ENCODE results near the gene RPTOR.

RPTOR gene

DNA sequence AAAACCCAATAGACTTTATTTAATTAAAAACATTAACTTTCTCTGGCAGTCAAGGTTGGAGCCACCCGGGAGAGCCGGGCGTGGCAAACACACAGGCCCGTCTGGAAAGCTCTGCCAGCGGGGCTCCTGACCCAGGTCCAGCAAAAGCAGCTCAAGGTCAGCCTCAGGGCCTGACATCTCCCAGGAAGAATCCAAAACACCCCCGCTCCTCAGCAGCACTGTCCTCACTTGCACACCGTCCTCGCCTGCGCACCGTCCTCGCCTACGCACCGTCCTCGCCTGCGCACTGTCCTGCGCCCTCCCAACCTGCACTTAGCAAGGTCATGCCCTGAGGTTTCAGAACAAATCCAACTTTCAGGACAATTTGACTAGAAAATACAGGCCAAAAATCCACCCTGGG is 31.4 kb upstream of the RPTOR start:
- Histone ChIP-seq H3K27me3 (ENCODE audit: control insufficient read depth, insufficient read depth, low read length) (no peaks in the 10 kb centered on the region), H3K79me2 (no peaks in the 10 kb centered on the region), H3K36me3 (ENCODE audit: control insufficient read depth, insufficient read depth, low read length) (no peaks in the 10 kb centered on the region), H3K4me2 (ENCODE audit: low read length) (no peak overlapping the region), H3K9ac (no peak overlapping the region), H3K4me1 (no peaks in the 10 kb centered on the region), H3K9me3 (ENCODE audit: control insufficient read depth, low read length) (no peaks in the 10 kb centered on the region), H3K4me3 (ENCODE audit: low read depth, low read length) (no peak overlapping the region), H2AFZ (no peak overlapping the region), H3K27ac (no peak overlapping the region)
- TF ChIP-seq, protein P1, sequence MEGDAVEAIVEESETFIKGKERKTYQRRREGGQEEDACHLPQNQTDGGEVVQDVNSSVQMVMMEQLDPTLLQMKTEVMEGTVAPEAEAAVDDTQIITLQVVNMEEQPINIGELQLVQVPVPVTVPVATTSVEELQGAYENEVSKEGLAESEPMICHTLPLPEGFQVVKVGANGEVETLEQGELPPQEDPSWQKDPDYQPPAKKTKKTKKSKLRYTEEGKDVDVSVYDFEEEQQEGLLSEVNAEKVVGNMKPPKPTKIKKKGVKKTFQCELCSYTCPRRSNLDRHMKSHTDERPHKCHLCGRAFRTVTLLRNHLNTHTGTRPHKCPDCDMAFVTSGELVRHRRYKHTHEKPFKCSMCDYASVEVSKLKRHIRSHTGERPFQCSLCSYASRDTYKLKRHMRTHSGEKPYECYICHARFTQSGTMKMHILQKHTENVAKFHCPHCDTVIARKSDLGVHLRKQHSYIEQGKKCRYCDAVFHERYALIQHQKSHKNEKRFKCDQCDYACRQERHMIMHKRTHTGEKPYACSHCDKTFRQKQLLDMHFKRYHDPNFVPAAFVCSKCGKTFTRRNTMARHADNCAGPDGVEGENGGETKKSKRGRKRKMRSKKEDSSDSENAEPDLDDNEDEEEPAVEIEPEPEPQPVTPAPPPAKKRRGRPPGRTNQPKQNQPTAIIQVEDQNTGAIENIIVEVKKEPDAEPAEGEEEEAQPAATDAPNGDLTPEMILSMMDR (IDR thresholded peaks at IDR 0.05): no peak

DNA sequence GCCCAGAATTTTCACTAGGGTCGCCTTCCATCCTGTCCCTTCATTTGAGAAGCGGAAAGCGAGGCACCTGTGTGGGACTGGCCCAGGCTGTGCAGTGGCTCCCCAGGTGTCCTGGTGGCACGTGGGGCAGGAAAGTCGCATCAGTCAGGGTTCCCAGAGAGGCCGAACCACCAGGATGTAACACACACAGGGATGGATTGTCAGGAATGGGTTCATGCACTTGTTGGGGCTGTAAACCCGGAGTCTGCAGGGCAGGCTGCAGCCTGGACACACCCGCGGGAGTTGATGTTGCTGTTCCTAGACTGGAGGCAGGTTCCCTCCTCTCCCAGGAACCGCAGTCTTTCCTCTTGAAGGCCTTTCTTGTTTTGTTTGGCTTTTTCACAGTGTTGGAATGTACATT is 30.7 kb upstream of the RPTOR start:
- no peak overlapping the region for H3K4me3 ChIP-seq (ENCODE audit: low read depth, low read length)
- no peaks in the 10 kb centered on the region for H3K9me3 ChIP-seq (ENCODE audit: control insufficient read depth, low read length)
- no peaks in the 10 kb centered on the region for H3K4me1 ChIP-seq
- no peak overlapping the region for H3K4me2 ChIP-seq (ENCODE audit: low read length)
- H3K9ac ChIP-seq: no peak overlapping the region
- TF ChIP-seq, protein P1 (IDR thresholded peaks at IDR 0.05): no peak
- H2AFZ ChIP-seq: no peak overlapping the region
- H3K27ac ChIP-seq: no peak overlapping the region
- no peaks in the 10 kb centered on the region for H3K27me3 ChIP-seq (ENCODE audit: control insufficient read depth, insufficient read depth, low read length)
- H3K79me2 ChIP-seq: no peaks in the 10 kb centered on the region
- H3K36me3 ChIP-seq (ENCODE audit: control insufficient read depth, insufficient read depth, low read length): no peaks in the 10 kb centered on the region

DNA sequence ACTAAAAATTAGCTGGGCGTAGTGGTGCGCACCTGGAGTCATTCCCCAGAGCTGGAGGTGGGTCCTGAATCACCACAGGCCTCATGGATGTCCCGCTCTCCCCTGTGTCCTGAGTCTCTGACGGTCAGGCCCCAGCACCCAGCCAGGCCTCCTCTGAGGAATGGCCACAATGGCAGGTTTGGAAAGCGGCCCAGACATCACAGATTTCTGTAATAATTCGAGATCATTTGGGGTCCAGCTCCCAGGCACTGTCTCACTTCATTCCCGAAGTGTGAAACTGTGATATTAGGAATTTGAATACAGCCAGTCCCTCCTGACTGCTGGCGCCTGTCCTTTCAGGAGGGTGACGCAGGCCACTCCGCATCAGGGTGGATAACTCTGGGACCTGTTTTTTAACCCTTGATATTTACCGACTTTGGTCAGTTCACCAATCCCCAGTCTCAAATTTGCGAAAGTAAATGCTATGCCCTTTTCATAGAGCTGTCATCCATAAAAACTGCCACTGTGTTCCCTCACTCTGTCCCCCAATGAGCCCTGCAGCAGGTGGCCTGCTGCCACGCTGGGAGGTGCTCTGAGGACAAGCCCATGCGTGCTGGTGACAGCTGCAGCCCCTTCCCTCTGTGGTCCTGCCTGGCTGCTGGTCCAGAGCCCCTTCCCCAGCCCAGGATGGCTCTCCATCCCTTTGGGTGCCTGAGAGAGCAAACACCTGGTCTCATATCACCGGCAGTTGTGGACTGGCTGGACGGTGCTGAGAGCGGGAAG is 28.3 kb upstream of the RPTOR start:
- Histone ChIP-seq H3K4me2 (ENCODE audit: low read length) (no peak overlapping the region), H3K9ac (no peak overlapping the region), H3K9me3 (ENCODE audit: control insufficient read depth, low read length) (no peaks in the 10 kb centered on the region), H3K4me1 (no peaks in the 10 kb centered on the region), H3K79me2 (no peaks in the 10 kb centered on the region), H2AFZ (no peak overlapping the region), H3K4me3 (ENCODE audit: low read depth, low read length) (no peak overlapping the region), H3K36me3 (ENCODE audit: control insufficient read depth, insufficient read depth, low read length) (no peaks in the 10 kb centered on the region), H3K27me3 (ENCODE audit: control insufficient read depth, insufficient read depth, low read length) (no peaks in the 10 kb centered on the region), H3K27ac (no peak overlapping the region)
- TF ChIP-seq, protein P1 (IDR thresholded peaks at IDR 0.05): no peak

DNA sequence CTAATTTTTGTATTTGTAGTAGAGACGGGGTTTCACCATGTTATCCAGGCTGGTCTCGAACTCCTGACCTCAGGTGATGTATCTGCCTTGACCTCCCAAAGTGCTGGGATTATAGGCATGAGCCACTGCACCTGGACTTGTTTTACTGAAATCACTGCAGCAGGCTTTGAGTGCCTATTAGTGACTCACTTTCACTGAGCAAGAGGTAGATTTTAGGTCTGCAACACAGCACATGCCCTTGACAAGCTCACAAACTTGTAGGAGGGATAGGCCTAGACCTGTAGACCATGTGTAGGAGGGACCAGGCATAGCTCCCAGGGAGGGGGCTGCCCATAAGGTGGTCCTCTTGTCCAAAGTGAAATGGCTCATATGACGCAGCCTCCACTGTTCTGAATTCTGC is 27.0 kb upstream of the RPTOR start:
- no peak overlapping the region for H2AFZ ChIP-seq
- no peak overlapping the region for H3K4me2 ChIP-seq (ENCODE audit: low read length)
- no peaks in the 10 kb centered on the region for H3K79me2 ChIP-seq
- no peak overlapping the region for H3K9ac ChIP-seq
- H3K27ac ChIP-seq: no peak overlapping the region
- TF ChIP-seq, protein P1 (IDR thresholded peaks at IDR 0.05): no peak
- H3K27me3 ChIP-seq (ENCODE audit: control insufficient read depth, insufficient read depth, low read length): no peaks in the 10 kb centered on the region
- H3K36me3 ChIP-seq (ENCODE audit: control insufficient read depth, insufficient read depth, low read length): no peaks in the 10 kb centered on the region
- H3K4me1 ChIP-seq: no peaks in the 10 kb centered on the region
- no peak overlapping the region for H3K4me3 ChIP-seq (ENCODE audit: low read depth, low read length)
- no peaks in the 10 kb centered on the region for H3K9me3 ChIP-seq (ENCODE audit: control insufficient read depth, low read length)

DNA sequence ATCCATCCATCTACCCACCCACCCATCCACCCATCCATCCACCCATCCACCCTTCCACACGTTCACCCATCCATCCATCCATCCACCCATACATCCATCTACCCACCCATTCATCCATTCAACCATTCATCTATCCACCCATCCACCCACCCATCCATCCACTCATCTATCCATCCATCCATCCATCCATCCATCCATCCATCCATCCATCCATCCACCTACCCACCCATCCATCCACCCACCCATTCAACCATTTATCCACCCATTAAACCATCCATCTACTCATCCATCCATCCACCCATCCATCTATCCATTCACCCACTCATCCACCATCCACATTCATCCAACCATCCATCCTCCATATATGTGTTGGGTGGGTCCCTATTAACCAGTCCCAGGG is 26.2 kb upstream of the RPTOR start:
- no peak overlapping the region for H3K4me2 ChIP-seq (ENCODE audit: low read length)
- H3K27ac ChIP-seq: no peak overlapping the region
- no peaks in the 10 kb centered on the region for H3K4me1 ChIP-seq
- TF ChIP-seq, protein P1 (IDR thresholded peaks at IDR 0.05): no peak
- no peak overlapping the region for H2AFZ ChIP-seq
- no peak overlapping the region for H3K4me3 ChIP-seq (ENCODE audit: low read depth, low read length)
- no peaks in the 10 kb centered on the region for H3K79me2 ChIP-seq
- no peaks in the 10 kb centered on the region for H3K36me3 ChIP-seq (ENCODE audit: control insufficient read depth, insufficient read depth, low read length)
- H3K9me3 ChIP-seq (ENCODE audit: control insufficient read depth, low read length): no peaks in the 10 kb centered on the region
- H3K9ac ChIP-seq: no peak overlapping the region
- no peaks in the 10 kb centered on the region for H3K27me3 ChIP-seq (ENCODE audit: control insufficient read depth, insufficient read depth, low read length)

Measured in parathyroid adenoma (tissue), 2 donors.